Thyroid gland (tissue), 4 donors: Measurements from ENCODE around the gene ANKMY1.

Experiments used
- CTCF ChIP-seq, 6 experiments: fragments of 200-600 bp in 3 of 6; fragments of 450-650 bp in 3 of 6; sonication (generic) in 3 of 6; IDR thresholded peaks; one replicate each; pipeline ENCODE4 v1.5.1; 2016 to 2019; ENCODE audit warnings: antibody characterized with exemption in 6 of 6, mild to moderate bottlenecking in 2 of 6, inconsistent platforms in 1 of 6, moderate library complexity in 1 of 6
- POLR2A ChIP-seq, 2 donors: fragments of 450-650 bp; IDR thresholded peaks; one replicate each; pipeline ENCODE4 v1.6.1; 2017; ENCODE audit warnings: antibody characterized with exemption in 2 of 2, mild to moderate bottlenecking in 2 of 2, moderate library complexity in 1 of 2

GRCh38 chr2:240603081-240603835 is 45.5 kb upstream of the ANKMY1 start:
- TF ChIP-seq CTCF (IDR thresholded peaks at IDR 0.05) (no peak), POLR2A (IDR thresholded peaks at IDR 0.05) (no peak)
